ENCODE measurements around the gene VCX.
"Not testable (repeated sequence)": the region's sequence is repeated elsewhere in the genome, so short reads cannot be mapped to it uniquely, and the experiment has no call there.

The VCX gene

DNA sequence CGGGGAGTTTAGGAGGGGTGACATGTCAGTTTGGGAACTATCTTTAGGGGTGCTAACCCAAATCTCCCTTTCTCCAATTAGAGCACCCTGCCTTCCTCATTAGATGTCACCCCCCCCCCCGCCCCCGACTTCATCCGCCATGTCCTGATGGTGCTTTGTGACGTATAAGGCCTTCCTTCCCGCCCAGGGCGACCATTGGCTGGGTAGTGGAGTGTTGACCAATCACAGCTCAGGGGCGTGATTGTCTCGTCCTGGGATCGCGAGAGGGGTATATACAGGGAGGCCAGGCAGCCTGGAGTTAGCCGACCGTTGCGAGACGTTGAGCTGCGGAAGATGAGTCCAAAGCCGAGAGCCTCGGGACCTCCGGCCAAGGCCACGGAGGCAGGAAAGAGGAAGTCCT, at the start of gene VCX:
VCX (plus strand) TSS at position 301 of the 400 bp plus-strand sequence; CDS start at position 334, 33 bp downstream.
- not testable (repeated sequence) for H3K36me3 ChIP-seq (ENCODE audit: control insufficient read depth, insufficient read depth, low read length); H3K4me3 ChIP-seq (ENCODE audit: low read length); H3K27me3 ChIP-seq (ENCODE audit: control insufficient read depth, insufficient read depth, low read length); H3K4me1 ChIP-seq (ENCODE audit: control insufficient read depth, insufficient read depth, low read length); H3K27ac ChIP-seq (ENCODE audit: low read depth, low read length); H3K9ac ChIP-seq (ENCODE audit: low read length)

DNA sequence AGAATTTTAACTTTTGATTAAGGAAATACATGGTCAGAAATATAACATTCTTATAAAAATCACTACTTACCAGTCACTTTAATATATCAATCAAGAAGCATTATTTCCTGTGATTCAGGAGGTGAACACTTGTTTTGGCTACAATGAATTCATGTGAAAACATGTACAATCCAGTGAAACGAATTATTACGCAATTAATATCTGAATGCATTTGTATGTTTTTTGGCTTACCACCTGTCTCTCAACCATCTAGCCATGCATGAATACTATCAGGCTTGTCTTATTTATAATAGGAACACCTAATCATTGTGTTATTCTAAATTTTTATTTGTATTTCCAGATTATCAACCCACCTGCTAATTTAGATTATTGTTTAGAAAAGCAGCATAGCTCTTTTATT, 44.6 kb upstream of the VCX start:
- H3K9ac ChIP-seq (ENCODE audit: low read length) = no peak overlapping the region
- H3K36me3 ChIP-seq (ENCODE audit: control insufficient read depth, insufficient read depth, low read length) = no peaks in the 10 kb centered on the region
- no peaks in the 10 kb centered on the region for H3K27me3 ChIP-seq (ENCODE audit: control insufficient read depth, insufficient read depth, low read length)
- no peak overlapping the region for H3K27ac ChIP-seq (ENCODE audit: low read depth, low read length)
- no peaks in the 10 kb centered on the region for H3K4me1 ChIP-seq (ENCODE audit: control insufficient read depth, insufficient read depth, low read length)
- no peak overlapping the region for H3K4me3 ChIP-seq (ENCODE audit: low read length)

DNA sequence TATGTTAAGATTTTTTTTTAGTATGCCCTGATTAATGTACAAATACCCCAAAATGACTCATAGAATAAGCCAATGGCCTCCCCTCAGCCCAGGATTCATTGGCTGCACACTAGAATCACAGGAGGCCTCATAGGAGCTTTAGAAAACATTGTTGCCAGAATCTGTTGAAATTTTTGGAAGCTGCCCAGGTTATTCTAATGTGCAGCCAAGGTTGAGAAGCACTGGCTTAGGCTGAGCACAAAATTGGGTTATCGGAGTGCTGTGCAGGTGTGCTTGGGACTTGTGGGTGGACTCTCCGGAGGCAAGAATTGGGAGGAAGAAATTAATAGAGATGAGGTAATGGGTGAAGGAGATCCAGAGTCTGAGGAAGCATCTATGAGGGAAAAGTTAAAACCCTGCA, 41.3 kb upstream of the VCX start:
- no peaks in the 10 kb centered on the region for H3K27me3 ChIP-seq (ENCODE audit: control insufficient read depth, insufficient read depth, low read length)

DNA sequence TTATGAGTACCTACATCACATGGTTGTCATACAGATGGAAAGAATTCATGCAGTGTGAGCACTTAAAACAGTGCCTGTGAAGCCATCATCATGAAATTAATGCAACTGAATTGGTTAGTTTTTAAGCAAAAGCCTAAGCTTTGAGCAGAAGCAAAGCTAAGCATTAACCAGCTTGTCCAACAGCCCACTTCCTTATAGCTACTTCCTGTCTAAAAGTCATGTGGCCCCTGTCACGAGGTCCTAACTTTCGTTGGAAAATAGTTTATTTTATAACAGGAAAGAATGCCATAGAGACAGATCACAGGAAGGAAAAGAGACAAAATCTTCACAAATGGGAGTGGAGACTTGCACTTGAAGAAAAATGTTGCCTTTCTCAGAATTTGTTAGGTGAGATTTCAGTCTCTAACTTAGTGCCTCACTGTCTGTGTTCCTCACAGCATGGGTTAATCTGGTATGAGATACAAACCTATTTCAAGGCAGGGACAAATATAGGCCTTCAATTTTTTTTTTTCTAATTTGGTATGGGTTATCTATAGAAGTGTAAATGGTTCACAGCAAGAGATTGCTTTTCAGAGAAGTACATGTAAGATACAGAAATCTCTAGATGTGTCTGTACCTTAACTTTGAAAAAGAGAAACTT, 27.7 kb upstream of the VCX start:
- Histone ChIP-seq H3K9ac (ENCODE audit: low read length) (no peak overlapping the region), H3K4me3 (ENCODE audit: low read length) (no peak overlapping the region), H3K27me3 (ENCODE audit: control insufficient read depth, insufficient read depth, low read length) (no peaks in the 10 kb centered on the region), H3K27ac (ENCODE audit: low read depth, low read length) (no peak overlapping the region), H3K4me1 (ENCODE audit: control insufficient read depth, insufficient read depth, low read length) (no peaks in the 10 kb centered on the region), H3K36me3 (ENCODE audit: control insufficient read depth, insufficient read depth, low read length) (no peaks in the 10 kb centered on the region)

More for the DNA sequence above, 41.3 kb upstream of the VCX start:
- Histone ChIP-seq H3K4me3 (ENCODE audit: low read length) (no peak overlapping the region), H3K9ac (ENCODE audit: low read length) (no peak overlapping the region), H3K4me1 (ENCODE audit: control insufficient read depth, insufficient read depth, low read length) (no peaks in the 10 kb centered on the region), H3K27ac (ENCODE audit: low read depth, low read length) (no peak overlapping the region), H3K36me3 (ENCODE audit: control insufficient read depth, insufficient read depth, low read length) (no peaks in the 10 kb centered on the region)

DNA sequence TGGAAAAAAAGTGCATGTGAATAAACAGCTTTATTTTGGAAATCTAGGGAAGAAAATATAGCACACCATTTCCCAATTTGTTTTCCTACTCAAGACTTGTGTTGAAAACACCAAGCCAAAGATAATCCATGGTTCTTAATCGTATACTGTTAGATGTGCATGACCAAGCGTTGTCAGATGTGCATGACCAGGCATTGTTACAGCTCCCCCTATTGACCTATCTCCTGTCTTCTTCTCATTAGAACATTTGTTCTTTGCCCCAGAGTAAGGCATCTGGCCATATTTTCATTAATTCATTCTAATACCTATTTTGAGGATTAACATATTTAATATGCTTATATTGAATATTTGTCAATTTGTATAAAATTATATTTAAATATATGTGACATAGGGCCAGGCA, 14.4 kb upstream of the VCX start:
- Histone ChIP-seq H3K4me1 (ENCODE audit: control insufficient read depth, insufficient read depth, low read length) (no peaks in the 10 kb centered on the region), H3K9ac (ENCODE audit: low read length) (no peak overlapping the region), H3K36me3 (ENCODE audit: control insufficient read depth, insufficient read depth, low read length) (no peaks in the 10 kb centered on the region), H3K27ac (ENCODE audit: low read depth, low read length) (no peak overlapping the region), H3K4me3 (ENCODE audit: low read length) (no peak overlapping the region), H3K27me3 (ENCODE audit: control insufficient read depth, insufficient read depth, low read length) (no peaks in the 10 kb centered on the region)

DNA sequence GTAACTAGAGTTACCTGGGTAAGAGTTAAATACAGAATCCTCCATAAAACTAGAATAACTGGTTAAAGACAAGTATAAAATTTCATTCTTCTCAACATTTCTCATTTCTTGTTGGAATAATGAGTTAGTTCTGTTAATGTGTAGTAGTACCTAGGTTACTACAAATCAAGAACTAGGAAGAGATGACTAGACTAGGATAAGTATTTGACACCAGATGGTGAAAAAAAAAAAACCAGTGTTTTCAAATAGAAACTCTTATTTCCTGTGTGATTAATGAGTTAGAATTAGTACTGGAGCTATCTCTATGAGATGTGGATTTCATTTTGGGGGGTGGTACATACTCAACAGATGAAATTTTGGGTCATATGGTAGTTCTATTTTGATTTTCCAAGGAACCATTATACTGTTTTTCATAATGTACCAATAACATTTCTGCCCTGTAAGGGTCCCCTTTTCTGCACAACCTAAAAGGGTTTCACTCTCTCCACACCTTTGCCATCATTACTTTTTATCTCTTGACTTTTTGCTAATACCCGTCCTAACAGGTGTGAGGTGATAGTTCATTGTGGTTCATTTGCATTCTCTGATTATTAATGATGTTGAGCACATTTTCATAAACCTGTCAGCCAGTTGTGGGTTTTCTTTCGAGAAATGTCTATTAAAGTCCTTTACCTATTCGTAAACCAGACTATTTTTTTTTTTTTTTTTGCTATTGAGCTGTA, 1.7 kb upstream of the VCX start:
- Histone ChIP-seq H3K27me3 (ENCODE audit: control insufficient read depth, insufficient read depth, low read length) (no peaks in the 10 kb centered on the region), H3K9ac (ENCODE audit: low read length) (no peak overlapping the region), H3K4me1 (ENCODE audit: control insufficient read depth, insufficient read depth, low read length) (no peaks in the 10 kb centered on the region), H3K36me3 (ENCODE audit: control insufficient read depth, insufficient read depth, low read length) (no peaks in the 10 kb centered on the region), H3K4me3 (ENCODE audit: low read length) (no peak overlapping the region), H3K27ac (ENCODE audit: low read depth, low read length) (no peak overlapping the region)

DNA sequence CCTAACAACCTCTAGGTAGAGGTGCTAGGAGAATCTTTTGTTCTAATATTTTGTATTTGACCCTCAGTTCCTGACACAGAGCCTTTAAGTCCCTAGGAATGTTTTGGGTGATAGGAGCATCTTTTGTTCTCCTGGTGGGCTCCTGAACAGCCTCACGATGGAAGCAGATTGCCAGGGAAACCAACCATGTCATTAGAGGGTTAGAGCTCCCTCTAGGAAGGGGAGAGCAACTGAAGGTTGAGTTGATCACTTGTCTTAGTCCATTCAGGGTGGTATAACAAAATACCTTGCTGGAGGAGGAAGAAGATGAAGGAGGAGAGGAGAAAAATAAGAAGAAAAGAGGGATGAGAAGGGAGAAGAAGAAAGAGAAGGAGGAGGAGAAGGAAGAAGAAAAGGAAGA, 9.2 kb downstream of the VCX start:
- Histone ChIP-seq H3K27me3 (ENCODE audit: control insufficient read depth, insufficient read depth, low read length) (no peaks in the 10 kb centered on the region), H3K4me3 (ENCODE audit: low read length) (no peak overlapping the region), H3K27ac (ENCODE audit: low read depth, low read length) (no peak overlapping the region), H3K36me3 (ENCODE audit: control insufficient read depth, insufficient read depth, low read length) (no peaks in the 10 kb centered on the region), H3K4me1 (ENCODE audit: control insufficient read depth, insufficient read depth, low read length) (no peaks in the 10 kb centered on the region), H3K9ac (ENCODE audit: low read length) (no peak overlapping the region)

DNA sequence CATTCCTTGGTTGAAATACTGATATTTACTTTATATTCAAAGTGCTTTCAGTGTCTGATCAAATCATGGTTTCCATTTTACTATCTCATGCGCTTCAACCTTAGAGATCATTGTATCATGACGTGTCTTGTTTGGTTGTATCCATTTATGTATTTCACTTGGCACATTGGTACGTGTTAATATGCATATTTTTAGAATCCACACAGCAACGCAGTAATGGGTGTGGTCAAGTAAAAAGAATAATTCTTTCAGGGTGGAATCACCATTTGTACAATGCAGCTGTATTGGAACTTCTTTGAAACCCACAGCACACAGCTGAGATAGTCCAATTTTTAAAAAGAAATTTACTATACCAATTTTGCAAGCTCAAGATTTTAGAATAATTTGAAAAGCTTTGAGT, 29.1 kb downstream of the VCX start:
- H3K4me3 ChIP-seq (ENCODE audit: low read length) = no peak overlapping the region
- no peaks in the 10 kb centered on the region for H3K27me3 ChIP-seq (ENCODE audit: control insufficient read depth, insufficient read depth, low read length)
- H3K9ac ChIP-seq (ENCODE audit: low read length) = no peak overlapping the region
- no peaks in the 10 kb centered on the region for H3K36me3 ChIP-seq (ENCODE audit: control insufficient read depth, insufficient read depth, low read length)
- no peak overlapping the region for H3K27ac ChIP-seq (ENCODE audit: low read depth, low read length)
- no peaks in the 10 kb centered on the region for H3K4me1 ChIP-seq (ENCODE audit: control insufficient read depth, insufficient read depth, low read length)

DNA sequence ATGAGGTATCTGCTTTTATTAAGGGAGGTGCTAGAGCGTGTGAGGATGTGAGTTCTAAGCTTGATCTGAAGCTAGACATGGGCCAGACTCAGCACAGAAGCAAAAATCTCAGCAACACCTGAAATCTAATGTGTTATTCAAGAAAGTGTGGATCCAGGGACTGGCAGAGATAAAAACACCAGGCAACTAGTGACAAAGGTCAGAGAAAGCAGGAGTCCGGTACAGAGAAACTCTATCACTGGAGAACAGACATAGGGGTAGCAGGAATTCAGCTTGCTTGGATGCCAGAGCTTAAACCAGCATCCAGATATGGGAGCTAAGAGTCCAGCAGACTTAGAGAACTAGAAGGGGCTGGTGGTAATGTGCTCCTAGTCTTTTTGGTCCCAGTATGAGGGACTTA, 34.0 kb downstream of the VCX start:
- no peaks in the 10 kb centered on the region for H3K36me3 ChIP-seq (ENCODE audit: control insufficient read depth, insufficient read depth, low read length)
- H3K27me3 ChIP-seq (ENCODE audit: control insufficient read depth, insufficient read depth, low read length) = no peaks in the 10 kb centered on the region
- no peaks in the 10 kb centered on the region for H3K4me1 ChIP-seq (ENCODE audit: control insufficient read depth, insufficient read depth, low read length)

DNA sequence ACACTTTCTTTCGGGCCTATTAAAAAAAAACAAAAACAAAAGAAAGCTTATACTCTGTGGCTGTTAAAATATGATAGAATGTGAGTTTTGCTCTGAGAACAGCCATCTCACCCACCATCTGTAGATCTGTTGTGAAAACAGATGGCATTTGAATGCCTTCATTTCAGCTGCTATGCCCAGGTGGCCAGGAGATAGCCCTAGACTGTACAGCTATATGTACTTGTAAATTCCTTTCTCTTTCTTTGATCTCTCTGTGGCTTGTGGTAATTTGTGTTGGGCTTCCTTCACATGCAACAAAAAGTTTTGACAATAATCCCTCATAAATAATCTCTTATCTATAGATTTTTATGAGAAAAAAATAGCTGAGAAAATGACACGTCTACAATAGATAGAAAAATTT, 46.2 kb downstream of the VCX start:
- H3K9ac ChIP-seq (ENCODE audit: low read length) = no peak overlapping the region
- H3K27me3 ChIP-seq (ENCODE audit: control insufficient read depth, insufficient read depth, low read length) = no peaks in the 10 kb centered on the region
- H3K4me1 ChIP-seq (ENCODE audit: control insufficient read depth, insufficient read depth, low read length) = no peaks in the 10 kb centered on the region
- no peak overlapping the region for H3K27ac ChIP-seq (ENCODE audit: low read depth, low read length)
- no peaks in the 10 kb centered on the region for H3K36me3 ChIP-seq (ENCODE audit: control insufficient read depth, insufficient read depth, low read length)
- no peak overlapping the region for H3K4me3 ChIP-seq (ENCODE audit: low read length)

More for the DNA sequence above, 34.0 kb downstream of the VCX start:
- Histone ChIP-seq H3K27ac (ENCODE audit: low read depth, low read length) (no peak overlapping the region), H3K9ac (ENCODE audit: low read length) (no peak overlapping the region), H3K4me3 (ENCODE audit: low read length) (no peak overlapping the region)

DNA sequence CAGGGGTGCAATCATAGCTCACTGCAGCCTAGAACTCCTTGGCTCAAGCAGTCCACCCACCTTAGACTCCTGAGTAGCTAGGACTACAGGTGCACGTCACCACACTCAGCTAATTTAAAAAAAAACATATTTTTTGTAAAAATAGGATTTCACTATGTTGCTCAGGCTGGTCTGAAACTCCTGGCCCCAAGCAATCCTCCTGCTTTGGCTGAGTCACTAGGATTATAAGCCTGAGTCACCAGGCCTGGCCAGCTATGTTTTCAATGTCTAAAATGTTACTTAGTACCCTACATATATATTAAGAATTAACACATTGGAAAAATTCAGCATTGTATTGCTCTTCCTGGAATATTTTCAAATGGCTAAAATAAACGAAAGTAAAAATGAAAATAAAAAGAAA, 46.7 kb downstream of the VCX start:
- Histone ChIP-seq H3K9ac (ENCODE audit: low read length) (no peak overlapping the region), H3K36me3 (ENCODE audit: control insufficient read depth, insufficient read depth, low read length) (no peaks in the 10 kb centered on the region), H3K4me3 (ENCODE audit: low read length) (no peak overlapping the region), H3K27ac (ENCODE audit: low read depth, low read length) (no peak overlapping the region), H3K27me3 (ENCODE audit: control insufficient read depth, insufficient read depth, low read length) (no peaks in the 10 kb centered on the region), H3K4me1 (ENCODE audit: control insufficient read depth, insufficient read depth, low read length) (no peaks in the 10 kb centered on the region)

DNA sequence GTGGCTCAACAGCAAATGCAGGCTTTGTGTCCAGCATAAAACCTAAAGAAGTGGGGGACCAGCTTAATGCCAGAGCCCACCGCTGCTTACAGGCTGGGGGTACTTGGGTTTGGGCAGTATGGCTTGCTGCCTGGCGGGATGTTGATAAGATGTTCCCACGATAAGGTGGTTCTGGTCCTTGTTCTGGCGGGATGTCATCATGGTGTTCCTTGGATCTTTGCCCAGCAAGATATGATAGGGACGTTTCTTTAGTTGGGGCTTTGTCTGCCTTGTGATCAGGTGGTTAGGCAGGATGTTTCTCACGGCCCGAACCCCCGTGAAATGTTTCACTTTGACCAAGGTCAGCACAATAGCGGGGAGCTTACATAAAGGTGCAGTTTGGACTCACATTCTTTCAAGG, 49.0 kb downstream of the VCX start:
- H3K4me1 ChIP-seq (ENCODE audit: control insufficient read depth, insufficient read depth, low read length) = no peaks in the 10 kb centered on the region
- no peaks in the 10 kb centered on the region for H3K27me3 ChIP-seq (ENCODE audit: control insufficient read depth, insufficient read depth, low read length)
- no peak overlapping the region for H3K4me3 ChIP-seq (ENCODE audit: low read length)
- H3K36me3 ChIP-seq (ENCODE audit: control insufficient read depth, insufficient read depth, low read length) = no peaks in the 10 kb centered on the region
- no peak overlapping the region for H3K27ac ChIP-seq (ENCODE audit: low read depth, low read length)
- no peak overlapping the region for H3K9ac ChIP-seq (ENCODE audit: low read length)
